ENCODE results near the gene CES4A. TPM values are rescaled to one million over a fixed set of nuclear protein-coding genes. Genes with fewer than 3 reads are reported as not detected.

CES4A gene
- total and polyA plus RNA-seq, 9 of the 15 experiments (the other 6 are each of a cell fraction or from before 2014, with no cell fraction given): 0.09 to 0.13 (median 0.11) TPM; not detected in 6

DNA sequence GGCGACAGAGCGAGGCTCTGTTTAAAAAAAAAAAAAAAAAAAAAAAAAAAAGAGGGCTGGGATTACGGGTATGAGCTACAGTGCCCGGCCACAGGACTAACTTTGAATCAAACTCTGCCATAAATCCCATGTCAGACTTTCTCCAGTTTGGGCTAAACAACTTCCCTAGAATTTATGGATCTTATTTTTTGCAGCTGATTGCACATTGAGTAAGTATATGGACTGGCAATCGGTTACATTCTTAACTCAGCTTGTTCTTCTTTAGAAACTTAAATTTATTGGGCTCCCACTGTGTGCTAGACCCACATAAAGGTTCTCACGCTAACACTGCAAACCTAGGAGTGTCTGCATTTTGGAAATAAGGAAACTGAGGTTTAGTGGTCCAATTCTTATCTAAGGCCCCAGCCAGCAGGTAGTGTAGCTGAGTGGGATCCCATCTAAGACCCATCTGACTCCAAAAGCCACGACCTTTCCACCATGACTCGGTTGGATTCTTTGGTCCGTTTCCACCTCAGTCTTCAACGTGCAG lies 39.8 kb downstream of the CES4A start (continued):
- no peak for TF ChIP-seq FOXM1 (IDR thresholded peaks at IDR 0.05; ENCODE audit: low read depth)
- no peak for TF ChIP-seq FOXM1 (CRISPR knock-in tag; IDR thresholded peaks at IDR 0.05; ENCODE audit: low read depth)
- TF ChIP-seq HMG20B (CRISPR knock-in tag; IDR thresholded peaks at IDR 0.05): no peak
- TF ChIP-seq ATF7 (IDR thresholded peaks at IDR 0.05): no peak
- no peak for TF ChIP-seq HDGF (IDR thresholded peaks at IDR 0.05)
- TF ChIP-seq, protein P1, sequence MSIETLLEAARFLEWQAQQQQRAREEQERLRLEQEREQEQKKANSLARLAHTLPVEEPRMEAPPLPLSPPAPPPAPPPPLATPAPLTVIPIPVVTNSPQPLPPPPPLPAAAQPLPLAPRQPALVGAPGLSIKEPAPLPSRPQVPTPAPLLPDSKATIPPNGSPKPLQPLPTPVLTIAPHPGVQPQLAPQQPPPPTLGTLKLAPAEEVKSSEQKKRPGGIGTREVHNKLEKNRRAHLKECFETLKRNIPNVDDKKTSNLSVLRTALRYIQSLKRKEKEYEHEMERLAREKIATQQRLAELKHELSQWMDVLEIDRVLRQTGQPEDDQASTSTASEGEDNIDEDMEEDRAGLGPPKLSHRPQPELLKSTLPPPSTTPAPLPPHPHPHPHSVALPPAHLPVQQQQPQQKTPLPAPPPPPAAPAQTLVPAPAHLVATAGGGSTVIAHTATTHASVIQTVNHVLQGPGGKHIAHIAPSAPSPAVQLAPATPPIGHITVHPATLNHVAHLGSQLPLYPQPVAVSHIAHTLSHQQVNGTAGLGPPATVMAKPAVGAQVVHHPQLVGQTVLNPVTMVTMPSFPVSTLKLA (conservative IDR thresholded peaks at IDR 0.05): no peak
- no peak for TF ChIP-seq LEF1 (IDR thresholded peaks at IDR 0.05)
- no peak for TF ChIP-seq EHMT2 (IDR thresholded peaks at IDR 0.05)
- TF ChIP-seq SIN3A (IDR thresholded peaks at IDR 0.05; ENCODE audit: borderline replicate concordance in 2 of 2, control insufficient read depth in 1 of 2, low read depth in 2 of 2, low read length in 2 of 2): no peak
- TF ChIP-seq PHTF2 (CRISPR knock-in tag; IDR thresholded peaks at IDR 0.05): no peak
- peak in 1 of 2 experiments; percentile 58; a peak in 1 of 4 replicates for TF ChIP-seq TEAD1 (CRISPR knock-in tag; IDR thresholded peaks at IDR 0.05)
- TF ChIP-seq FOS (IDR thresholded peaks at IDR 0.05; ENCODE audit: extremely low read depth, insufficient read length): no peak
- TF ChIP-seq, protein P2, sequence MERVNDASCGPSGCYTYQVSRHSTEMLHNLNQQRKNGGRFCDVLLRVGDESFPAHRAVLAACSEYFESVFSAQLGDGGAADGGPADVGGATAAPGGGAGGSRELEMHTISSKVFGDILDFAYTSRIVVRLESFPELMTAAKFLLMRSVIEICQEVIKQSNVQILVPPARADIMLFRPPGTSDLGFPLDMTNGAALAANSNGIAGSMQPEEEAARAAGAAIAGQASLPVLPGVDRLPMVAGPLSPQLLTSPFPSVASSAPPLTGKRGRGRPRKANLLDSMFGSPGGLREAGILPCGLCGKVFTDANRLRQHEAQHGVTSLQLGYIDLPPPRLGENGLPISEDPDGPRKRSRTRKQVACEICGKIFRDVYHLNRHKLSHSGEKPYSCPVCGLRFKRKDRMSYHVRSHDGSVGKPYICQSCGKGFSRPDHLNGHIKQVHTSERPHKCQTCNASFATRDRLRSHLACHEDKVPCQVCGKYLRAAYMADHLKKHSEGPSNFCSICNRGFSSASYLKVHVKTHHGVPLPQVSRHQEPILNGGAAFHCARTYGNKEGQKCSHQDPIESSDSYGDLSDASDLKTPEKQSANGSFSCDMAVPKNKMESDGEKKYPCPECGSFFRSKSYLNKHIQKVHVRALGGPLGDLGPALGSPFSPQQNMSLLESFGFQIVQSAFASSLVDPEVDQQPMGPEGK (CRISPR knock-in tag; IDR thresholded peaks at IDR 0.05; ENCODE audit: borderline replicate concordance): no peak
- TF ChIP-seq, protein P3, sequence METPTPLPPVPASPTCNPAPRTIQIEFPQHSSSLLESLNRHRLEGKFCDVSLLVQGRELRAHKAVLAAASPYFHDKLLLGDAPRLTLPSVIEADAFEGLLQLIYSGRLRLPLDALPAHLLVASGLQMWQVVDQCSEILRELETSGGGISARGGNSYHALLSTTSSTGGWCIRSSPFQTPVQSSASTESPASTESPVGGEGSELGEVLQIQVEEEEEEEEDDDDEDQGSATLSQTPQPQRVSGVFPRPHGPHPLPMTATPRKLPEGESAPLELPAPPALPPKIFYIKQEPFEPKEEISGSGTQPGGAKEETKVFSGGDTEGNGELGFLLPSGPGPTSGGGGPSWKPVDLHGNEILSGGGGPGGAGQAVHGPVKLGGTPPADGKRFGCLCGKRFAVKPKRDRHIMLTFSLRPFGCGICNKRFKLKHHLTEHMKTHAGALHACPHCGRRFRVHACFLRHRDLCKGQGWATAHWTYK (CRISPR knock-in tag; IDR thresholded peaks at IDR 0.05): no peak
- TF ChIP-seq NR2C1 (IDR thresholded peaks at IDR 0.05): 0 out of 2 replicates have a peak, but pooled peaks have one; percentile 20
- TF ChIP-seq NR2C1 (tag; IDR thresholded peaks at IDR 0.05): peak; percentile 70; the same call in 1 of the 2 replicates
- TF ChIP-seq, protein P4, sequence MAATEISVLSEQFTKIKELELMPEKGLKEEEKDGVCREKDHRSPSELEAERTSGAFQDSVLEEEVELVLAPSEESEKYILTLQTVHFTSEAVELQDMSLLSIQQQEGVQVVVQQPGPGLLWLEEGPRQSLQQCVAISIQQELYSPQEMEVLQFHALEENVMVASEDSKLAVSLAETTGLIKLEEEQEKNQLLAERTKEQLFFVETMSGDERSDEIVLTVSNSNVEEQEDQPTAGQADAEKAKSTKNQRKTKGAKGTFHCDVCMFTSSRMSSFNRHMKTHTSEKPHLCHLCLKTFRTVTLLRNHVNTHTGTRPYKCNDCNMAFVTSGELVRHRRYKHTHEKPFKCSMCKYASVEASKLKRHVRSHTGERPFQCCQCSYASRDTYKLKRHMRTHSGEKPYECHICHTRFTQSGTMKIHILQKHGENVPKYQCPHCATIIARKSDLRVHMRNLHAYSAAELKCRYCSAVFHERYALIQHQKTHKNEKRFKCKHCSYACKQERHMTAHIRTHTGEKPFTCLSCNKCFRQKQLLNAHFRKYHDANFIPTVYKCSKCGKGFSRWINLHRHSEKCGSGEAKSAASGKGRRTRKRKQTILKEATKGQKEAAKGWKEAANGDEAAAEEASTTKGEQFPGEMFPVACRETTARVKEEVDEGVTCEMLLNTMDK (IDR thresholded peaks at IDR 0.05; ENCODE audit: borderline replicate concordance, insufficient read depth, low read depth, low read length, poor library complexity, severe bottlenecking): no peak

Data from K562 (cell line).